Activated naive CD4-positive, alpha-beta T cell treated with anti-CD3 and anti-CD28 coated beads for 36 hours (primary cell): ENCODE results near the gene FAM9A. TPM values are rescaled to one million over a fixed set of nuclear protein-coding genes. Genes with fewer than 3 reads are reported as not detected.

Experiments
- CTCF ChIA-PET: fragments of 350-600 bp; sonication (Branson Sonifier 250); formaldehyde crosslinking; loops from one replicate; lab custom pipeline; 2021; ENCODE audit warnings: antibody characterized with exemption; lab: Charles Lee
- DNase-seq: peaks from one replicate; pipeline ENCODE4 v3.0.0-alpha.2; 2020
- H3K27ac Mint-ChIP-seq: one replicate; pipeline ENCODE4 v1.8.0; 2021; ENCODE audit warnings: mild to moderate bottlenecking, mixed read lengths
- H3K27me3 Mint-ChIP-seq: one replicate; pipeline ENCODE4 v1.8.0; 2021; ENCODE audit warnings: low read depth, mixed read lengths
- H3K36me3 Mint-ChIP-seq: one replicate; pipeline ENCODE4 v1.8.0; 2021; ENCODE audit warnings: low read depth, mixed read lengths
- H3K4me1 Mint-ChIP-seq: one replicate; pipeline ENCODE4 v1.8.0; 2021; ENCODE audit warnings: low read depth, mixed read lengths
- H3K4me3 Mint-ChIP-seq: one replicate; pipeline ENCODE4 v1.8.0; 2021; ENCODE audit warnings: mild to moderate bottlenecking, moderate library complexity, mixed read lengths
- H3K9me3 Mint-ChIP-seq: one replicate; pipeline ENCODE4 v1.8.0; 2021; ENCODE audit warnings: mixed read lengths
- intact Hi-C: fragments of 100-400 bp; cut with micrococcal nuclease; formaldehyde crosslinking; loops from one replicate; pipeline ENCODE4 v1.15.1; 2023
- total RNA-seq, 2 experiments: library from RNA; stranded (reverse); gene quantifications; one replicate each; pipeline ENCODE4 v1.2.3, GENCODE V29; 2021

The FAM9A gene
- not detected for total RNA-seq

DNA sequence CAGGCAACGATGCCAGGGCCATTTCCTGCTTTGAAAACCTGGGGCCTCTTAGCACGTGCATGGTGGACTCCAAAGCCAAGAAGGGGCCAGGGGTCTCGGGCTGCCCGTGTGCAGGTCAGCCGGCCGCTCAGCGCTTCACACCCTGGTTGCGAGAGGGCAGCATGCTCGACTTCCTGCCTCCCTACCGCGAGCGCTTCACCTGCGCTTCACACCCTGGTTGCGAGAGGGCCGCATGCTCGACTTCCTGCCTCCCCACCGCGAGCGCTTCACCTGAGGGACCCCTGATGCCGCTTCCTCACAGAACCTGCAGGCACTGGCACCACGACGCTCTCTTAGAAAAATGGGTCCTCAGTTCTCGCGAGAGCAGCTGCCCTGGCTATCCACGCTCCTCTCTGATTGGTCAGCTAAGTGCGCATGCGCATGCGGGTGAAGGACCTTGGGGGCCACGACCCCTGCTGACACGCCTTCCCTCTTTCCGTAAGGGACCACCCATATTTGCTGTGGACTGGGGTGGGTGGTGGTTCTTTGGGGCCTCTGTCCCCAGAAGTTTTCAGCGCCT lies at the start of gene FAM9A:
FAM9A (minus strand) TSS at position 343 of the 559 bp plus-strand sequence. CDS start 1,212 bp downstream, outside the sequence.
- Mint-ChIP-seq H3K9me3 (no peaks in the 10 kb centered on the region), H3K4me1 (no peaks in the 10 kb centered on the region), H3K27me3 (no peaks in the 10 kb centered on the region), H3K27ac (no peak within 1 kb of the TSS), H3K36me3 (no peaks in the 10 kb centered on the region), H3K4me3 (no peak within 1 kb of the TSS)
- CTCF ChIA-PET = interaction anchor here (0.6 kb wide), 1 partner anchor 1083 kb away, joined by 4 read pairs; no protein-coding TSS in a partner anchor
- no peak for DNase-seq
- intact Hi-C loops = no loop called here

- H3K4me1 Mint-ChIP-seq = no peaks in the 10 kb centered on the region
- DNase-seq = no peak
- intact Hi-C loops = no loop called here
- no peaks in the 10 kb centered on the region for H3K36me3 Mint-ChIP-seq
- H3K27ac Mint-ChIP-seq = no peak overlapping the region
- no peak overlapping the region for H3K4me3 Mint-ChIP-seq
- no peaks in the 10 kb centered on the region for H3K9me3 Mint-ChIP-seq
- peaks cover 4% of the 10 kb centered on the region for H3K27me3 Mint-ChIP-seq
- CTCF ChIA-PET = no interaction called here
Observed at GRCh38 chrX:8850478-8850877, 49.3 kb upstream of the FAM9A start.

DNA sequence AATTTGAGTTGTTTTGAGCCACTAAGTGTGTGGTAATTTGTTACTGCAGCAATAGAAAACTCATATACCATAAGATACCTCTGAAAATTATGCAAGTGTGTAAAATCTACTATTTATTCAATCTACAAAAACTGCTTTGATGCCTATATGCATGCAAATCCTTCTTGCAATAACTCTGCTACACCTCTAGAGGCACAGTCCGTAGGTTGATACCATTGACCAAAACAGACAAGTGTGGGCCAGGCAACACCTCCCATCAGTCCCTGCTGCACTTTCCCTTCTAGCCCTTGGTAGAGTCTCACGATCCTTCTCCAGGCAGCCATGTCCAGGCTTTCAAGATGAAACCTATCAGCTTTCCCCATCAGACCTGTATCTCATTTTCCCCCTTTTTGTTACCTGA lies 48.8 kb upstream of the FAM9A start:
- intact Hi-C loops = no loop called here
- H3K4me1 Mint-ChIP-seq = no peaks in the 10 kb centered on the region
- H3K36me3 Mint-ChIP-seq = no peaks in the 10 kb centered on the region
- no peaks in the 10 kb centered on the region for H3K9me3 Mint-ChIP-seq
- DNase-seq = no peak
- no peak overlapping the region for H3K4me3 Mint-ChIP-seq
- CTCF ChIA-PET = no interaction called here
- peaks cover 4% of the 10 kb centered on the region for H3K27me3 Mint-ChIP-seq
- H3K27ac Mint-ChIP-seq = no peak overlapping the region

- Mint-ChIP-seq H3K27ac (no peak overlapping the region), H3K9me3 (no peaks in the 10 kb centered on the region), H3K4me3 (no peak overlapping the region), H3K4me1 (no peaks in the 10 kb centered on the region), H3K27me3 (peaks cover 4% of the 10 kb centered on the region), H3K36me3 (no peaks in the 10 kb centered on the region)
- DNase-seq = no peak
- CTCF ChIA-PET = no interaction called here
- intact Hi-C loops = no loop called here
Observed at GRCh38 chrX:8849458-8849857, 48.3 kb upstream of the FAM9A start.

DNA sequence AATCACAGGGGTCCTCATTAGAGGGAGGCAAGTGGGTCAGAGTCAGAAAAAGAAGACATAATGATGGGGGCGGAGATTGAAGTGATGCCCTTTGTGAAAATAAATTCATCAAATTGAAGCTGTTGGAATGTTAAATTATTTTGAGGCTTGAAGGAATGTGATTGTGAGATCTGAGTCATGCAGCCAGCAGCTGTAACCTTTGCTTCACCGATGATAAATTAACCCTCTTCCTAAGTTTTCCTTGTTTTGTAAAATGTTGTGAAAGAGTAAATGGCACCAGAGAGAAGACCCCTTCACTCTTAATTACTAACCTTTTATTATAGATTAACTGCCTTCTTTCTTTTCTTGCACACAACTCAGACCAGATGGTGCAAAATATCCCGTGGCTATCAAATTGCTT lies 47.7 kb upstream of the FAM9A start:
- no peak overlapping the region for H3K27ac Mint-ChIP-seq
- H3K36me3 Mint-ChIP-seq = no peaks in the 10 kb centered on the region
- H3K27me3 Mint-ChIP-seq = peaks cover 4% of the 10 kb centered on the region
- H3K4me1 Mint-ChIP-seq = no peaks in the 10 kb centered on the region
- no peak overlapping the region for H3K4me3 Mint-ChIP-seq
- no peaks in the 10 kb centered on the region for H3K9me3 Mint-ChIP-seq
- CTCF ChIA-PET = no interaction called here
- intact Hi-C loops = no loop called here
- no peak for DNase-seq

DNA sequence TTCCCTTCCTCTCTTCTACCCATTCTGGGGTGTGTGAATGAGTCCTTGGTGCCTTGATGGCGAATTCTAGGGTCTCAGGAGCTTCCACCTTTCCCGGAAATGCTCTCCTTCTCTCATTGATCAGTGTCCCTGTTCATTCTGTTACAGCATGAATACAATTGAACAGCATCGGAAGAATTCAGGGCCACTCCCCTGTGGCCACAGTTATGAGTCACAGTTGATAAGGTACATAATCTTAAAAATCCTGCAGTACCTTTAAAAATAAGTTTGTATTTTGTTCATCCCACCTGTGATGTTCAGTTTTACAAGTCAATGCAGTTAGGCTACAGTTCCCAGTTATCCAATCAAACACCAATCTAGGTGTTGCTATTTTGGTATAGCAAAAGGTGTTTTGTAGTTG lies 47.3 kb upstream of the FAM9A start:
- intact Hi-C loops = no loop called here
- Mint-ChIP-seq H3K4me1 (no peaks in the 10 kb centered on the region), H3K27ac (no peak overlapping the region), H3K9me3 (no peaks in the 10 kb centered on the region), H3K27me3 (peaks cover 4% of the 10 kb centered on the region), H3K36me3 (no peaks in the 10 kb centered on the region), H3K4me3 (no peak overlapping the region)
- CTCF ChIA-PET = no interaction called here
- DNase-seq = no peak

GRCh38 chrX:8847360-8847759 lies 46.2 kb upstream of the FAM9A start:
- no peak for DNase-seq
- Mint-ChIP-seq H3K4me1 (no peaks in the 10 kb centered on the region), H3K9me3 (no peaks in the 10 kb centered on the region), H3K36me3 (no peaks in the 10 kb centered on the region), H3K27ac (no peak overlapping the region), H3K27me3 (peaks cover 4% of the 10 kb centered on the region), H3K4me3 (no peak overlapping the region)
- CTCF ChIA-PET = no interaction called here
- intact Hi-C loops = no loop called here

GRCh38 chrX:8846266-8846665 lies 45.1 kb upstream of the FAM9A start:
- peaks cover 4% of the 10 kb centered on the region for H3K27me3 Mint-ChIP-seq
- intact Hi-C loops = no loop called here
- H3K4me3 Mint-ChIP-seq = no peak overlapping the region
- H3K9me3 Mint-ChIP-seq = no peaks in the 10 kb centered on the region
- no peak for DNase-seq
- no peaks in the 10 kb centered on the region for H3K4me1 Mint-ChIP-seq
- H3K36me3 Mint-ChIP-seq = no peaks in the 10 kb centered on the region
- CTCF ChIA-PET = no interaction called here
- no peak overlapping the region for H3K27ac Mint-ChIP-seq

DNA sequence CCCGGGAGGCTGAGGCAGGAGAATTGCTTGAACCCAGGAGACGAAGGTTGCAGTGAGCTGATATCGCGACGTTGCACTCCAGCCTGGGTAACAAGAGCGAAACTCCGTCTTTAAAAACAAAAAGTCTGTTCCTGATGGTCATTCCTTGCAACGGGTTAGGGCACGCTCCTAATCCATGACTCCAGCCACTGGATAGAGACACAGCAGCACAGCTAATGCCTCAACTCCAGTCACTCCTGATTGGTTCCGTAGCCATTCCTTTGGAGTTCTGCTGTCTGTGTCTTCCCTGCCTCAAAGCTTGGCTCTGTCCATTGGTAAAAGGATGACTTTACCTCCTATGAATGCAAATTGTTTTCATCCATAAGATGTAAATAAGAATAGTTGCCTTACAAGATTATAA lies 44.3 kb upstream of the FAM9A start:
- Mint-ChIP-seq H3K27ac (no peak overlapping the region), H3K36me3 (no peaks in the 10 kb centered on the region), H3K4me1 (no peaks in the 10 kb centered on the region), H3K27me3 (peaks cover 4% of the 10 kb centered on the region), H3K9me3 (no peaks in the 10 kb centered on the region), H3K4me3 (no peak overlapping the region)
- CTCF ChIA-PET = interaction anchor here (0.6 kb wide), 1 partner anchor 102 kb away, joined by 3 read pairs; no protein-coding TSS in a partner anchor
- intact Hi-C loops = no loop called here
- no peak for DNase-seq

- no peaks in the 10 kb centered on the region for H3K9me3 Mint-ChIP-seq
- CTCF ChIA-PET = no interaction called here
- no peaks in the 10 kb centered on the region for H3K36me3 Mint-ChIP-seq
- DNase-seq = no peak
- H3K27ac Mint-ChIP-seq = no peak overlapping the region
- no peaks in the 10 kb centered on the region for H3K4me1 Mint-ChIP-seq
- H3K27me3 Mint-ChIP-seq = peaks cover 4% of the 10 kb centered on the region
- no peak overlapping the region for H3K4me3 Mint-ChIP-seq
- intact Hi-C loops = no loop called here
Observed at GRCh38 chrX:8845060-8845459, 43.9 kb upstream of the FAM9A start.

- H3K4me3 Mint-ChIP-seq = no peak overlapping the region
- no peak for DNase-seq
- no peaks in the 10 kb centered on the region for H3K4me1 Mint-ChIP-seq
- CTCF ChIA-PET = no interaction called here
- H3K27ac Mint-ChIP-seq = no peak overlapping the region
- no peaks in the 10 kb centered on the region for H3K36me3 Mint-ChIP-seq
- intact Hi-C loops = no loop called here
- no peaks in the 10 kb centered on the region for H3K9me3 Mint-ChIP-seq
- H3K27me3 Mint-ChIP-seq = peaks cover 4% of the 10 kb centered on the region
Observed at GRCh38 chrX:8844157-8844556, 43.0 kb upstream of the FAM9A start.

- no peak for DNase-seq
- intact Hi-C loops = no loop called here
- Mint-ChIP-seq H3K9me3 (no peaks in the 10 kb centered on the region), H3K4me3 (no peak overlapping the region), H3K27ac (no peak overlapping the region), H3K27me3 (no peaks in the 10 kb centered on the region), H3K36me3 (no peaks in the 10 kb centered on the region), H3K4me1 (no peaks in the 10 kb centered on the region)
- CTCF ChIA-PET = interaction anchor here (0.7 kb wide), 1 partner anchor 24 kb away, joined by 3 read pairs; no protein-coding TSS in a partner anchor
Observed at GRCh38 chrX:8841911-8842310, 40.7 kb upstream of the FAM9A start.

GRCh38 chrX:8834392-8834791 lies 33.2 kb upstream of the FAM9A start:
- CTCF ChIA-PET = no interaction called here
- Mint-ChIP-seq H3K27me3 (peaks cover 7% of the 10 kb centered on the region), H3K4me3 (no peak overlapping the region), H3K36me3 (no peaks in the 10 kb centered on the region), H3K9me3 (no peaks in the 10 kb centered on the region), H3K4me1 (no peaks in the 10 kb centered on the region), H3K27ac (no peak overlapping the region)
- intact Hi-C loops = no loop called here
- DNase-seq = no peak
